ENCODE results near the gene ZNF330. TPM values are rescaled to one million over a fixed set of nuclear protein-coding genes. Genes with fewer than 3 reads are reported as not detected.
"Not testable (repeated sequence)": the region's sequence is repeated elsewhere in the genome, so short reads cannot be mapped to it uniquely, and the experiment has no call there.

The ZNF330 gene
- total and polyA plus RNA-seq, 2 of the 4 experiments (the other 2 are of a cell fraction): 27.2 to 34.1 TPM

GRCh38 chr4:141223418-141223817, 2.7 kb downstream of the ZNF330 start:
- H3K23ac ChIP-seq (ENCODE audit: low read depth, low read length): no peak overlapping the region
- no peak overlapping the region for H3K14ac ChIP-seq (replicated peaks; ENCODE audit: low read depth, low read length)
- H3K56ac ChIP-seq (ENCODE audit: extremely low read depth, insufficient read depth, low read length): no peak overlapping the region
- no peak overlapping the region for H3K4me2 ChIP-seq (ENCODE audit: low read depth, low read length)
- peaks cover 2% of the 10 kb centered on the region for H3K4me1 ChIP-seq (ENCODE audit: control insufficient read depth, insufficient read depth, low read length)
- no peak overlapping the region for H3K4ac ChIP-seq (ENCODE audit: low read depth, low read length)
- H4K91ac ChIP-seq (ENCODE audit: insufficient read depth, low read depth, low read length): no peak overlapping the region
- dilution Hi-C loops (cut with HindIII; ENCODE audit: low sequenced_read_pairs, unreplicated experiment): no loop called here
- no peak overlapping the region for H3K9ac ChIP-seq (ENCODE audit: low read depth, low read length)
- no peak for ATAC-seq (ENCODE audit: low read depth)
- H3K9me1 ChIP-seq (ENCODE audit: insufficient read depth, low read length): no peaks in the 10 kb centered on the region
- ChIA-PET POLR2A (ENCODE audit: unreplicated experiment) (no interaction called here), CTCF (interaction anchor here (0.6 kb wide), 1 partner anchor 630 kb away, joined by 5 read pairs; no protein-coding TSS in a partner anchor)
- BruUV-seq (replicated peaks): no TSS peak
- H3K27ac ChIP-seq (ENCODE audit: insufficient read depth, low read length): no peak overlapping the region
- no peak overlapping the region for H3K4me3 ChIP-seq (ENCODE audit: insufficient read depth, low read depth, low read length)
- no peak overlapping the region for H2BK15ac ChIP-seq (ENCODE audit: low read depth, low read length)
- no peak overlapping the region for H2BK120ac ChIP-seq (ENCODE audit: low read depth, low read length)
- no peak overlapping the region for H2AK5ac ChIP-seq (ENCODE audit: low read depth, low read length)
- peaks cover 6% of the 10 kb centered on the region for H3K36me3 ChIP-seq (ENCODE audit: control insufficient read depth, insufficient read depth, low read length)
- no peak overlapping the region for H2BK20ac ChIP-seq (ENCODE audit: low read depth, low read length)
- no peaks in the 10 kb centered on the region for H4K20me1 ChIP-seq (ENCODE audit: insufficient read depth, low read length)
- no CpG with 5 or more reads among the region's 1 CpG for WGBS, 2 experiments (ENCODE audit: extremely low coverage in 2 of 2, insufficient read length in 1 of 2)
- no peak overlapping the region for H4K8ac ChIP-seq (ENCODE audit: low read depth in 2 of 2, low read length in 2 of 2)
- no peaks in the 10 kb centered on the region for H3K9me3 ChIP-seq (ENCODE audit: control insufficient read depth, insufficient read depth, low read length)
- TF ChIP-seq POLR2A (IDR thresholded peaks at IDR 0.05; ENCODE audit: low read depth, low read length) (no peak), FOS (IDR thresholded peaks at IDR 0.05; ENCODE audit: low read depth, low read length) (no peak), ELK1 (IDR thresholded peaks at IDR 0.05; ENCODE audit: borderline replicate concordance, low read depth, low read length) (no peak)
- H3K79me1 ChIP-seq (ENCODE audit: low read depth in 1 of 2, low read length in 2 of 2): peaks cover 9 to 25% of the 10 kb centered on the region in 2 experiments
- no peak overlapping the region for H3K18ac ChIP-seq (ENCODE audit: low read depth, low read length)
- in situ Hi-C loops (cut with MboI; ENCODE audit: low sequenced_read_pairs): no loop called here
- DNase-seq: no peak
- H2BK5ac ChIP-seq (ENCODE audit: low read depth, low read length, poor library complexity, severe bottlenecking): no peak overlapping the region
- intact Hi-C loops (cut with micrococcal nuclease): loop anchor here (5.0 to 10.0 kb wide), 4 partner anchors 109 to 871 kb away; no protein-coding TSS in a partner anchor
- no peak overlapping the region for H2AFZ ChIP-seq (replicated peaks; ENCODE audit: low read length, poor library complexity)
- no peak overlapping the region for H2AK9ac ChIP-seq (replicated peaks; ENCODE audit: low read depth, low read length, poor library complexity)
- no peaks in the 10 kb centered on the region for H3K27me3 ChIP-seq (ENCODE audit: control insufficient read depth, insufficient read depth, low read length)
- no peak overlapping the region for H4K5ac ChIP-seq (ENCODE audit: low read depth, low read length)

DNA sequence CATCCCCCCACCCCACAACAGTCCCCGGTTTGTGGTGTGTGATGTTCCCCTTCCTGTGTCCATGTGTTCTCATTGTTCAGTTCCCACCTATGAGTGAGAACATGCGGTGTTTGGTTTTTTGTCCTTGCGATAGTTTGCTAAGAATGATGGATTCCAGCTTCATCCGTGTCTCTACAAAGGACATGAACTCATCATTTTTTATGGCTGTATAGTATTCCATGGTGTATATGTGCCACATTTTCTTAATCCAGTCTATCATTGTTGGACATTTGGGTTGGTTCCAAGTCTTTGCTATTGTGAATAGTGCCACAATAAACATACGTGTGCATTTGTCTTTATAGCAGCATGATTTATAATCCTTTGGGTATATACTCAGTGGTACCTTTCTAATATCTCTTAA, 6.6 kb downstream of the ZNF330 start:
- H3K9me1 ChIP-seq (ENCODE audit: insufficient read depth, low read length); dilution Hi-C loops (cut with HindIII; ENCODE audit: low sequenced_read_pairs, unreplicated experiment); BruUV-seq (replicated peaks); CTCF ChIA-PET; H2BK15ac ChIP-seq (ENCODE audit: low read depth, low read length); H3K4me2 ChIP-seq (ENCODE audit: low read depth, low read length); ATAC-seq (ENCODE audit: low read depth); H3K9ac ChIP-seq (ENCODE audit: low read depth, low read length); H2BK20ac ChIP-seq (ENCODE audit: low read depth, low read length); H4K5ac ChIP-seq (ENCODE audit: low read depth, low read length); H4K8ac ChIP-seq (ENCODE audit: low read depth in 2 of 2, low read length in 2 of 2); H3K23ac ChIP-seq (ENCODE audit: low read depth, low read length); H3K4me1 ChIP-seq (ENCODE audit: control insufficient read depth, insufficient read depth, low read length); H3K27ac ChIP-seq (ENCODE audit: insufficient read depth, low read length); H3K56ac ChIP-seq (ENCODE audit: extremely low read depth, insufficient read depth, low read length); POLR2A ChIA-PET (ENCODE audit: unreplicated experiment); H2AFZ ChIP-seq (replicated peaks; ENCODE audit: low read length, poor library complexity); DNase-seq; H2AK5ac ChIP-seq (ENCODE audit: low read depth, low read length); in situ Hi-C loops (cut with MboI; ENCODE audit: low sequenced_read_pairs); H3K18ac ChIP-seq (ENCODE audit: low read depth, low read length); H3K9me3 ChIP-seq (ENCODE audit: control insufficient read depth, insufficient read depth, low read length); H2BK120ac ChIP-seq (ENCODE audit: low read depth, low read length); H3K36me3 ChIP-seq (ENCODE audit: control insufficient read depth, insufficient read depth, low read length); H3K4me3 ChIP-seq (ENCODE audit: insufficient read depth, low read depth, low read length); H3K4ac ChIP-seq (ENCODE audit: low read depth, low read length); H3K14ac ChIP-seq (replicated peaks; ENCODE audit: low read depth, low read length); H3K27me3 ChIP-seq (ENCODE audit: control insufficient read depth, insufficient read depth, low read length); H2AK9ac ChIP-seq (replicated peaks; ENCODE audit: low read depth, low read length, poor library complexity); H4K20me1 ChIP-seq (ENCODE audit: insufficient read depth, low read length); H2BK5ac ChIP-seq (ENCODE audit: low read depth, low read length, poor library complexity, severe bottlenecking); H4K91ac ChIP-seq (ENCODE audit: insufficient read depth, low read depth, low read length): not testable (repeated sequence)
- intact Hi-C loops (cut with micrococcal nuclease): loop anchor here (10.0 kb wide), 2 partner anchors 418 to 868 kb away; no protein-coding TSS in a partner anchor
- no CpG with 5 or more reads among the region's 5 CpGs for WGBS, 2 experiments (ENCODE audit: extremely low coverage in 2 of 2, insufficient read length in 1 of 2)
- peaks cover 12 to 21% of the 10 kb centered on the region in 2 experiments for H3K79me1 ChIP-seq (ENCODE audit: low read depth in 1 of 2, low read length in 2 of 2)

All from IMR-90 (cell line).